IMR-90 (cell line): ENCODE results near the gene NOD1. TPM values are rescaled to one million over a fixed set of nuclear protein-coding genes. Genes with fewer than 3 reads are reported as not detected.

Source experiments
- ATAC-seq: fragments of 200-7000 bp; cut with Tn5 transposase; 2 replicates; pipeline ENCODE4 v1.9.1; 2020; ENCODE audit warnings: low read depth, mild to moderate bottlenecking, moderate library complexity
- BruUV-seq: library from RNA; stranded (reverse); fragments of 400-500 nt; replicated peaks from 2 replicates; lab custom pipeline; 2021; lab: Mats Ljungman, UMichigan
- CTCF ChIA-PET: fragments of 300-600 bp; formaldehyde crosslinking; extraction: SDS; loops from one replicate; lab custom pipeline; 2021; ENCODE audit warnings: antibody characterized with exemption; lab: Yijun Ruan, JAX
- POLR2A ChIA-PET: fragments of 300-600 bp; sonication (Branson Sonifier 250); formaldehyde crosslinking; loops from one replicate; lab custom pipeline; 2022; ENCODE audit warnings: antibody characterized with exemption; ENCODE audit not compliant: unreplicated experiment; lab: Charles Lee
- DNase-seq: peaks from one replicate; pipeline ENCODE4 v3.0.0; 2013
- H2AFZ ChIP-seq: replicated peaks from 2 replicates; pipeline ENCODE3; 2013; ENCODE audit warnings: low read length, mild to moderate bottlenecking; ENCODE audit not compliant: poor library complexity
- H2AK5ac ChIP-seq: 2 replicates; pipeline ENCODE4 v1.6.1; 2013; ENCODE audit warnings: low read depth, low read length, inconsistent platforms
- H2AK9ac ChIP-seq: replicated peaks from 2 replicates; pipeline ENCODE3; 2013; ENCODE audit warnings: mild to moderate bottlenecking, low read depth, low read length, moderate library complexity; ENCODE audit not compliant: poor library complexity
- H2BK120ac ChIP-seq: 2 replicates; pipeline ENCODE4 v1.6.1; 2013; ENCODE audit warnings: low read depth, low read length, inconsistent platforms
- H2BK15ac ChIP-seq: 3 replicates; pipeline ENCODE4 v1.6.1; 2013; ENCODE audit warnings: low read depth, low read length, inconsistent platforms
- H2BK20ac ChIP-seq: 2 replicates; pipeline ENCODE4 v1.6.1; 2013; ENCODE audit warnings: low read depth, mild to moderate bottlenecking, inconsistent platforms, low read length, moderate library complexity
- H2BK5ac ChIP-seq: 2 replicates; pipeline ENCODE4 v1.6.1; 2013; ENCODE audit warnings: mild to moderate bottlenecking, low read depth, low read length, inconsistent platforms; ENCODE audit not compliant: poor library complexity, severe bottlenecking
- H3K14ac ChIP-seq: replicated peaks from 2 replicates; pipeline ENCODE4 v1.6.1; 2013; ENCODE audit warnings: low read depth, low read length, inconsistent platforms
- H3K18ac ChIP-seq: 2 replicates; pipeline ENCODE4 v1.6.1; 2013; ENCODE audit warnings: low read depth, low read length, control low read depth
- H3K23ac ChIP-seq: 2 replicates; pipeline ENCODE4 v1.6.1; 2013; ENCODE audit warnings: low read depth, low read length, inconsistent platforms
- H3K27ac ChIP-seq: 2 replicates; pipeline ENCODE4 v1.5.1; 2013; ENCODE audit warnings: mild to moderate bottlenecking, control low read depth, low read length; ENCODE audit not compliant: insufficient read depth
- H3K27me3 ChIP-seq: 2 replicates; pipeline ENCODE4 v1.6.1; 2013; ENCODE audit warnings: low read length; ENCODE audit not compliant: control insufficient read depth, insufficient read depth
- H3K36me3 ChIP-seq: 2 replicates; pipeline ENCODE4 v1.6.1; 2013; ENCODE audit warnings: low read length, mixed read lengths; ENCODE audit not compliant: control insufficient read depth, insufficient read depth
- H3K4ac ChIP-seq: 2 replicates; pipeline ENCODE4 v1.6.1; 2013; ENCODE audit warnings: low read depth, low read length, inconsistent platforms
- H3K4me1 ChIP-seq: 2 replicates; pipeline ENCODE4 v1.6.1; 2013; ENCODE audit warnings: low read length, mixed read lengths; ENCODE audit not compliant: control insufficient read depth, insufficient read depth
- H3K4me2 ChIP-seq: 2 replicates; pipeline ENCODE4 v1.6.1; 2013; ENCODE audit warnings: low read depth, mild to moderate bottlenecking, control low read depth, low read length, moderate library complexity
- H3K4me3 ChIP-seq: 2 replicates; pipeline ENCODE4 v1.5.1; 2013; ENCODE audit warnings: low read depth, mild to moderate bottlenecking, control low read depth, low read length, moderate library complexity; ENCODE audit not compliant: insufficient read depth
- H3K56ac ChIP-seq: 2 replicates; pipeline ENCODE4 v1.6.1; 2013; ENCODE audit warnings: low read length, inconsistent platforms; ENCODE audit not compliant: insufficient read depth; ENCODE audit errors: extremely low read depth
- H3K79me1 ChIP-seq, 2 experiments: 2 replicates each; pipeline ENCODE4 v1.6.1; 2013; ENCODE audit warnings: low read length in 2 of 2, inconsistent platforms in 1 of 2, low read depth in 1 of 2
- H3K9ac ChIP-seq: 2 replicates; pipeline ENCODE4 v1.6.1; 2013; ENCODE audit warnings: low read depth, low read length, control low read depth
- H3K9me1 ChIP-seq: 2 replicates; pipeline ENCODE4 v1.6.1; 2013; ENCODE audit warnings: low read length, inconsistent platforms; ENCODE audit not compliant: insufficient read depth
- H3K9me3 ChIP-seq: 2 replicates; pipeline ENCODE4 v1.6.1; 2013; ENCODE audit warnings: low read length; ENCODE audit not compliant: control insufficient read depth, insufficient read depth
- H4K20me1 ChIP-seq: 2 replicates; pipeline ENCODE4 v1.6.1; 2013; ENCODE audit warnings: low read length, inconsistent platforms; ENCODE audit not compliant: insufficient read depth
- H4K5ac ChIP-seq: 2 replicates; pipeline ENCODE4 v1.6.1; 2013; ENCODE audit warnings: mild to moderate bottlenecking, low read depth, low read length, control low read depth
- H4K8ac ChIP-seq, 2 experiments: 2 replicates each; pipeline ENCODE4 v1.6.1; 2013; ENCODE audit warnings: low read depth in 2 of 2, low read length in 2 of 2, control low read depth in 1 of 2, inconsistent platforms in 1 of 2
- H4K91ac ChIP-seq: 2 replicates; pipeline ENCODE4 v1.6.1; 2013; ENCODE audit warnings: low read depth, low read length, inconsistent platforms; ENCODE audit not compliant: insufficient read depth
- BHLHE40 ChIP-seq: fragments of 150-350 bp; IDR thresholded peaks from 2 replicates; pipeline ENCODE4 v1.6.1; 2016; ENCODE audit warnings: mild to moderate bottlenecking, low read depth, low read length
- CEBPB ChIP-seq: IDR thresholded peaks from 2 replicates; pipeline ENCODE4 v1.6.1; 2012; ENCODE audit warnings: low read depth, low read length, improper control_type of control experiment
- CHD1 ChIP-seq: IDR thresholded peaks from 2 replicates; pipeline ENCODE4 v1.6.1; 2012; ENCODE audit warnings: low read depth, low read length, improper control_type of control experiment
- CTCF ChIP-seq: conservative IDR thresholded peaks from 2 replicates; pipeline ENCODE4 v1.5.1; 2012; ENCODE audit warnings: mild to moderate bottlenecking, low read depth, low read length, improper control_type of control experiment
- ELK1 ChIP-seq: fragments of 150-350 bp; IDR thresholded peaks from 2 replicates; pipeline ENCODE4 v1.6.1; 2016; ENCODE audit warnings: low read depth, mild to moderate bottlenecking, low read length, moderate library complexity, borderline replicate concordance
- FOS ChIP-seq: fragments of 150-350 bp; IDR thresholded peaks from 2 replicates; pipeline ENCODE4 v1.6.1; 2016; ENCODE audit warnings: low read depth, low read length
- MAFK ChIP-seq: IDR thresholded peaks from 2 replicates; pipeline ENCODE4 v1.6.1; 2012; ENCODE audit warnings: low read depth, low read length, improper control_type of control experiment
- MAZ ChIP-seq: IDR thresholded peaks from 2 replicates; pipeline ENCODE4 v1.6.1; 2012; ENCODE audit warnings: low read depth, mild to moderate bottlenecking, low read length, improper control_type of control experiment, moderate library complexity, borderline replicate concordance
- MXI1 ChIP-seq: IDR thresholded peaks from 2 replicates; pipeline ENCODE4 v1.6.1; 2012; ENCODE audit warnings: low read depth, mild to moderate bottlenecking, low read length, moderate library complexity, borderline replicate concordance
- NFE2L2 ChIP-seq: fragments of 150-350 bp; IDR thresholded peaks from 2 replicates; pipeline ENCODE4 v1.6.1; 2016; ENCODE audit warnings: low read depth, mild to moderate bottlenecking, low read length
- POLR2A ChIP-seq: IDR thresholded peaks from 2 replicates; pipeline ENCODE4 v1.6.1; 2012; ENCODE audit warnings: mild to moderate bottlenecking, low read depth, low read length
- RAD21 ChIP-seq: IDR thresholded peaks from 2 replicates; pipeline ENCODE4 v1.6.1; 2012; ENCODE audit warnings: low read length, improper control_type of control experiment
- RCOR1 ChIP-seq: IDR thresholded peaks from 2 replicates; pipeline ENCODE4 v1.6.1; 2012; ENCODE audit warnings: mild to moderate bottlenecking, low read length, improper control_type of control experiment; ENCODE audit not compliant: insufficient replicate concordance
- RFX5 ChIP-seq: IDR thresholded peaks from 2 replicates; pipeline ENCODE4 v1.8.0; 2012; ENCODE audit warnings: low read depth, mild to moderate bottlenecking, low read length, moderate library complexity
- SMC3 ChIP-seq: fragments of 150-350 bp; IDR thresholded peaks from 2 replicates; pipeline ENCODE4 v1.6.1; 2016; ENCODE audit warnings: low read depth, mild to moderate bottlenecking, antibody characterized with exemption, low read length, moderate library complexity
- USF2 ChIP-seq: fragments of 150-350 bp; IDR thresholded peaks from 2 replicates; pipeline ENCODE4 v1.6.1; 2017; ENCODE audit warnings: mild to moderate bottlenecking, antibody characterized with exemption, low read length, low read depth
- WGBS, 2 experiments: methylation state at CpG; one replicate each; pipeline versions ENCODE4 v1.1.5 to v1.1.7; 2013; ENCODE audit warnings: missing lambda C conversion rate in 2 of 2; ENCODE audit not compliant: insufficient read length in 1 of 2; ENCODE audit errors: extremely low coverage in 2 of 2; 5-methylcytosine and 5-hydroxymethylcytosine counted together
- dilution Hi-C: fragments of 300-500 bp; cut with HindIII; formaldehyde crosslinking; loops from one replicate; pipeline ENCODE4 v1.14.3; 2018; ENCODE audit warnings: low sequenced_read_pairs; ENCODE audit not compliant: unreplicated experiment
- in situ Hi-C: fragments of 300-500 bp; cut with MboI; formaldehyde crosslinking; loops from 3 replicates; pipeline ENCODE4 v1.14.3; 2019; ENCODE audit warnings: low sequenced_read_pairs, inconsistent platforms, mixed read lengths
- intact Hi-C: fragments of 100-400 bp; cut with micrococcal nuclease; formaldehyde crosslinking; loops from 2 replicates; pipeline ENCODE4 v1.10.0; 2022
- polyA plus RNA-seq, 3 experiments: library from polyadenylated mRNA; depleted of rRNA; stranded (reverse); fragments of >200 nt; gene quantifications; 2 replicates each; pipeline ENCODE4 v1.2.3, GENCODE V29; 2012; ENCODE audit warnings: low replicate concordance in 1 of 3
- total RNA-seq: library from RNA; depleted of rRNA; stranded (reverse); fragments of >200 nt; gene quantifications from 2 replicates; pipeline ENCODE4 v1.2.3, GENCODE V29; 2012

The NOD1 gene
- total and polyA plus RNA-seq, 2 of the 4 experiments (the other 2 are of a cell fraction) = 1.8 to 3.0 TPM

- Histone ChIP-seq H2BK5ac (no peak overlapping the region), H3K27me3 (peaks cover 2% of the 10 kb centered on the region; the same call in 1 of the 2 replicates), H3K14ac (no peak overlapping the region), H2AFZ (no peak overlapping the region), H3K4me1 (no peaks in the 10 kb centered on the region), H3K27ac (no peak overlapping the region), H3K36me3 (no peaks in the 10 kb centered on the region), H2AK5ac (no peak overlapping the region), H3K9ac (no peak overlapping the region), H3K23ac (no peak overlapping the region), H2BK120ac (no peak overlapping the region), H3K4me3 (no peak overlapping the region), H2BK20ac (no peak overlapping the region), H3K56ac (no peak overlapping the region), H4K20me1 (no peaks in the 10 kb centered on the region), H3K79me1 (no peaks in the 10 kb centered on the region), H4K8ac (no peak overlapping the region), H2BK15ac (no peak overlapping the region), H4K5ac (no peak overlapping the region), H3K9me3 (no peaks in the 10 kb centered on the region), H3K9me1 (no peaks in the 10 kb centered on the region), H3K4ac (no peak overlapping the region), H3K4me2 (no peak overlapping the region), H2AK9ac (no peak overlapping the region), H4K91ac (no peak overlapping the region), H3K18ac (no peak overlapping the region)
- ATAC-seq (no peak), DNase-seq (no peak)
- no peak for TF ChIP-seq MXI1
- TF ChIP-seq POLR2A = no peak
- no peak for TF ChIP-seq CHD1
- no peak for TF ChIP-seq NFE2L2
- TF ChIP-seq MAFK = no peak
- TF ChIP-seq SMC3 = no peak
- no peak for TF ChIP-seq CTCF
- no peak for TF ChIP-seq RCOR1
- no peak for TF ChIP-seq RFX5
- no peak for TF ChIP-seq FOS
- TF ChIP-seq MAZ = no peak
- no peak for TF ChIP-seq USF2
- no peak for TF ChIP-seq BHLHE40
- TF ChIP-seq ELK1 = no peak
- TF ChIP-seq RAD21 = no peak
- TF ChIP-seq CEBPB = no peak
- ChIA-PET CTCF (interaction anchor here (1.6 kb wide), 1 partner anchor 133 kb away, joined by 7 read pairs; no protein-coding TSS in a partner anchor), POLR2A (no interaction called here)
- dilution Hi-C loops = no loop called here
- no TSS peak for BruUV-seq
- intact Hi-C loops = no loop called here
- no CpG with 5 or more reads among the region's 2 CpGs for WGBS, 2 experiments
- in situ Hi-C loops = loop anchor here (5.0 kb wide), 2 partner anchors 134 to 244 kb away; no protein-coding TSS in a partner anchor
Measured at GRCh38 chr7:30411173-30411572, 67.4 kb downstream of the NOD1 start.
